Sigmoid colon (tissue), 7 donors: ENCODE data around the gene JPH2. TPM values are rescaled to one million over a fixed set of nuclear protein-coding genes. Genes with fewer than 3 reads are reported as not detected.
A peak's percentile ranks its signal among the peaks of the same experiment; 100 is the strongest.

Experiments used
- DNase-seq: peaks from one replicate; pipeline ENCODE4 v3.0.0-alpha.2; 2019
- H3K27ac ChIP-seq, 4 donors: fragments of 200-600 bp; sonication (generic); one replicate each; pipeline ENCODE4 v1.5.1; 2016 to 2019; ENCODE audit warnings: mild to moderate bottlenecking in 1 of 4
- H3K27me3 ChIP-seq, 3 donors: fragments of 200-600 bp; sonication (generic); one replicate each; pipeline ENCODE4 v1.5.1; 2019; ENCODE audit warnings: mild to moderate bottlenecking in 1 of 3
- H3K36me3 ChIP-seq, 4 donors: fragments of 200-600 bp; sonication (generic); one replicate each; pipeline ENCODE4 v1.5.1; 2016 to 2019
- H3K4me1 ChIP-seq, 4 donors: fragments of 200-600 bp; sonication (generic); one replicate each; pipeline ENCODE4 v1.5.1; 2017 to 2019
- H3K4me3 ChIP-seq, 4 donors: fragments of 200-600 bp; sonication (generic); one replicate each; pipeline ENCODE4 v1.5.1; 2017 to 2019; ENCODE audit warnings: mild to moderate bottlenecking in 2 of 4, moderate library complexity in 1 of 4
- H3K9me3 ChIP-seq, 4 donors: fragments of 200-600 bp in 3 of 4; sonication (generic) in 3 of 4; one replicate each; pipeline versions ENCODE4 v1.5.1 to v1.6.1; 2013 to 2019
- EP300 ChIP-seq, 4 donors: sonication (generic); formaldehyde crosslinking; IDR thresholded peaks; one replicate each; pipeline ENCODE4 v1.6.1; 2017; ENCODE audit warnings: antibody characterized with exemption in 4 of 4
- POLR2A ChIP-seq, 2 donors: fragments of 450-650 bp; IDR thresholded peaks; one replicate each; pipeline ENCODE4 v1.6.1; 2016; ENCODE audit warnings: antibody characterized with exemption in 2 of 2, mild to moderate bottlenecking in 2 of 2, moderate library complexity in 2 of 2
- POLR2AphosphoS5 ChIP-seq, 4 donors: sonication (generic); formaldehyde crosslinking; IDR thresholded peaks; one replicate each; pipeline ENCODE4 v1.6.1; 2017; ENCODE audit warnings: antibody characterized with exemption in 4 of 4
- WGBS, 2 donors: extraction: QIAGEN DNeasy Blood & Tissue Kit; methylation state at CpG; one replicate each; pipeline ENCODE4 v1.1.7; 2013; 5-methylcytosine and 5-hydroxymethylcytosine counted together
- intact Hi-C: fragments of 100-400 bp; cut with DNase I; formaldehyde crosslinking; loops from one replicate; pipeline ENCODE4 v1.15.1; 2023
- polyA plus RNA-seq, 3 donors: library from polyadenylated mRNA; stranded (reverse); fragments of 200-250 nt; gene quantifications; one replicate each; pipeline ENCODE4 v1.2.3, GENCODE V29; 2013
- total RNA-seq, 4 donors: library from RNA; depleted of rRNA; stranded (reverse); fragments of >200 nt; gene quantifications; one replicate each; pipeline ENCODE4 v1.1.0, GENCODE V29; 2016
- TF ChIP-seq, protein P1 (sequence below), 4 experiments: fragments of 450-650 bp in 3 of 4; fragments of 200-600 bp in 1 of 4; IDR thresholded peaks; one replicate each; pipeline ENCODE4 v1.5.1; 2016 to 2019; ENCODE audit warnings: antibody characterized with exemption in 4 of 4, mild to moderate bottlenecking in 3 of 4, moderate library complexity in 2 of 4
- donor health status: healthy with polysubstance abuse.
- donor health status: Bipolar disorder and iron deficiency.
- donor health status: healthy.

JPH2 gene
- total and polyA plus RNA-seq, 7 donors, result 0.23 to 166 (median 52.0) TPM

DNA sequence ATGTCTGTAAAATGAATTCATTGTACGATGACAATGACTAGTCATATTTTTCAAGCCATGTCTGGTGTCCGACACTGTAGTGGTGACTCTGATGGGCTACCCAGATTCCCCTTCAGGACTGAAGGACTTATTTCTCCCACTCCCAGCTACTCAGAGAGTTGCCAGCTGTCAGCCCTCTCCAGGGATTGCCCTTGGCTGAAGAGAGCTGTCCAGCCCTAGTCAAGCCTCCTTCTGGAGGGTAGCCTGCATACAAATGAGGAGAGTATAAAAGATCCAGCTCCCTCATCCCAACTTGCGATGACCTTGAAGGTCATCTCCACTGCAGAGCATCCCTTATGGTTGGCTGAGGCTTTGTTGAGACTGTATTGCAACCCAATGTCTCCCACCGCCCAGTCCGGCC is 29.9 kb downstream of the JPH2 start:
- H3K36me3 ChIP-seq, result peaks cover 0 to 30% (median 11%) of the 10 kb centered on the region in 4 donors
- 95 to 97% methylated on average over 5 of the region's 5 CpGs for WGBS, 2 donors
- no peaks in the 10 kb centered on the region for H3K9me3 ChIP-seq
- DNase-seq, result peak; percentile 46
- TF ChIP-seq EP300 (IDR thresholded peaks at IDR 0.05) (no peak), POLR2AphosphoS5 (IDR thresholded peaks at IDR 0.05) (no peak), POLR2A (IDR thresholded peaks at IDR 0.05) (no peak)
- TF ChIP-seq, protein P1, sequence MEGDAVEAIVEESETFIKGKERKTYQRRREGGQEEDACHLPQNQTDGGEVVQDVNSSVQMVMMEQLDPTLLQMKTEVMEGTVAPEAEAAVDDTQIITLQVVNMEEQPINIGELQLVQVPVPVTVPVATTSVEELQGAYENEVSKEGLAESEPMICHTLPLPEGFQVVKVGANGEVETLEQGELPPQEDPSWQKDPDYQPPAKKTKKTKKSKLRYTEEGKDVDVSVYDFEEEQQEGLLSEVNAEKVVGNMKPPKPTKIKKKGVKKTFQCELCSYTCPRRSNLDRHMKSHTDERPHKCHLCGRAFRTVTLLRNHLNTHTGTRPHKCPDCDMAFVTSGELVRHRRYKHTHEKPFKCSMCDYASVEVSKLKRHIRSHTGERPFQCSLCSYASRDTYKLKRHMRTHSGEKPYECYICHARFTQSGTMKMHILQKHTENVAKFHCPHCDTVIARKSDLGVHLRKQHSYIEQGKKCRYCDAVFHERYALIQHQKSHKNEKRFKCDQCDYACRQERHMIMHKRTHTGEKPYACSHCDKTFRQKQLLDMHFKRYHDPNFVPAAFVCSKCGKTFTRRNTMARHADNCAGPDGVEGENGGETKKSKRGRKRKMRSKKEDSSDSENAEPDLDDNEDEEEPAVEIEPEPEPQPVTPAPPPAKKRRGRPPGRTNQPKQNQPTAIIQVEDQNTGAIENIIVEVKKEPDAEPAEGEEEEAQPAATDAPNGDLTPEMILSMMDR (IDR thresholded peaks at IDR 0.05), result no peak
- H3K27ac ChIP-seq, result peak overlapping the region; percentile 80 to 92 (median 92)
- H3K27me3 ChIP-seq, result no peaks in the 10 kb centered on the region
- peaks cover 0 to 65% (median 47%) of the 10 kb centered on the region in 4 donors for H3K4me1 ChIP-seq
- no peak overlapping the region for H3K4me3 ChIP-seq
- intact Hi-C loops, result no loop called here

DNA sequence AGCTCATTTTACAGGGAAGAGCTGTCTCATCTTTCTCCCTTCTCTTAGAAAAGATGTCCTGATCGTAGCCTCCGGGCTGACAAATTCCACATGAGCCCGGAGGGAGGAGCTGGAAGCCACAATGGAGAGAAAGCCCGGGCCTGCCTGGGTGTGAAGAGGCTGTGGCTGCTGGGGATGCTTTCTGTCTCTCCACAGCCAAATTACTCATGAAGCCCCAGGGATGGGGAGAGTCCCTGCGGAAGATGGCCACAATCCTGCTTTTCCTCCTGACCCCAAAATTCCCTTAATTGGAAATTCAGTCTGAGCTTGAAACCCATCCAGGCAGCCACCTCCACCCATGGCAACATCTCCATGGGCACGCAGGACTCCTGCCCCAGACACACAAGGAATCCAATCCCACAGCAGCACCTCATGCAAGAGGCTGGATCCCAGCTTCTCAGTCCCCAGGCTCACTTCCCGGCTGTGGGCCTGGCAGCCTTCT is 32.4 kb downstream of the JPH2 start:
- Histone ChIP-seq H3K9me3 (no peaks in the 10 kb centered on the region), H3K36me3 (peaks cover 0 to 21% (median 11%) of the 10 kb centered on the region in 4 donors), H3K27ac (peak overlapping the region; percentile 80 to 92 (median 92)), H3K4me3 (no peak overlapping the region), H3K4me1 (peaks cover 0 to 79% (median 56%) of the 10 kb centered on the region in 4 donors), H3K27me3 (no peaks in the 10 kb centered on the region)
- DNase-seq, result peak; percentile 72
- peak in 1 of 4 donors; percentile 7 for TF ChIP-seq EP300 (IDR thresholded peaks at IDR 0.05)
- peak in 2 of 4 donors; percentile 20 to 23 for TF ChIP-seq POLR2AphosphoS5 (IDR thresholded peaks at IDR 0.05)
- no peak for TF ChIP-seq POLR2A (IDR thresholded peaks at IDR 0.05)
- TF ChIP-seq, protein P1 (IDR thresholded peaks at IDR 0.05), result no peak
- 63 to 69% methylated on average over 7 of the region's 7 CpGs for WGBS, 2 donors
- intact Hi-C loops, result no loop called here

DNA sequence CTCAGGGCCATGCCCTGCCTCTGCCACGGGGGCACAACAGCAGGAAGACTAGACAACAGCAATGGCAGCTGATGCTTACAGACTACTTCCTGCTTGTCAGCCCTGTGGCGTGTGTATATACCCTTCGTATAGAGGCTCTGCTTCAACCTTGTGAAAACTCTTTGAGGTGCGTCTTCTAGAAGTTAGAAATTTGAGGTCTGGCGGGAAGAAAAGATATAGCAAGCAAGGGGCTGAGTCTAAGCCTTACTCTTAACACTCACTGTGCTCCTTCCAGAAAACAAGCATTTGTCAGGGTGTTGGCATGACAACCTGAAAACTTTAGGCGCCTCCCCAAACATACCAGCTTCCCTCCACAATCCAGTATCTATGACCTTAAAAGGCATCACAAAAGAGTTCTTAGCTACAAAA is 33.3 kb downstream of the JPH2 start:
- Histone ChIP-seq H3K27me3 (no peaks in the 10 kb centered on the region), H3K36me3 (peaks cover 0 to 12% (median 2%) of the 10 kb centered on the region in 4 donors), H3K27ac (peak overlapping the region; percentile 80 to 92 (median 92)), H3K9me3 (no peaks in the 10 kb centered on the region), H3K4me1 (peaks cover 0 to 85% (median 63%) of the 10 kb centered on the region in 4 donors), H3K4me3 (no peak overlapping the region)
- DNase-seq, result peak; percentile 50
- intact Hi-C loops, result no loop called here
- WGBS, 2 donors, result 54 to 64% methylated on average over 6 of the region's 6 CpGs
- peak in 2 of 4 donors; percentile 22 to 33 for TF ChIP-seq POLR2AphosphoS5 (IDR thresholded peaks at IDR 0.05)
- TF ChIP-seq, protein P1 (IDR thresholded peaks at IDR 0.05), result no peak
- TF ChIP-seq POLR2A (IDR thresholded peaks at IDR 0.05), result no peak
- TF ChIP-seq EP300 (IDR thresholded peaks at IDR 0.05), result no peak

DNA sequence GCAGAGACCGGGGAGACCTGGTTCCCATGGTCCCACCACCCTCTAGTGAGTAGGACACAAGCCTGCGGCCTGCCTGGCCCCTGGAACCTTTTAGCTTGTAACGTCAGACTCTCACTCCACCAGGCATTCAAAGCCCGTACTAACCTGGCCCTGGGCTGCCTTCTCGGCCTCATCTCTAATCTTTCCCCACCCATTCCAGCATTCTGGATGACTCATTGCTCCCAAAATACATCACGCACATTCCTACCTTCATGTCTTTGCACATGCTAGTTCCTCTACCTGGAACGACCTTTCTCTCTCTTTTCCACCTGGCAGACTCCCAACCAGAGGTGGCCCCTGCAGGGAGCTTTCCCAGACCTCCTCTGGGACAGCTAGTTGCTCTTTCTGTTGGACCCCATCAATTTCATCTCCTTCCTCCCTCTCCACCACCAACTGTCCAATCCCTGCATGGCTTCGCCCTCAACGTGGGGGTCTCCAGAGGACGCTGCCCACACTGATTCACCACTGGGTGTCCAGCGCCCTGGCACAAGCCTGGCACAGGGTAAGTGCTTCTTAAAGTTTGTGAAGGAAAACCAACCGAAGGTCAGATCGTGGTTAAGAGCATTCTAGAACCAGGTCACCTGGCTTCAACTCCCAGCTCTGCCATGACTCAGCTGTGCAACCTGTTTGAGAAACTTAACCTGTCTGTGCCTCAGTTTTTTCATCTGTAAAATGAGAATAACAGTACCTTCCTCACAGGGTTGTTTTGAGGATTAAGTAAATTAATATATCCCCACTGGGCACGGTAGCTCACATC is 35.2 kb downstream of the JPH2 start:
- no peaks in the 10 kb centered on the region for H3K9me3 ChIP-seq
- H3K27me3 ChIP-seq, result no peaks in the 10 kb centered on the region
- intact Hi-C loops, result loop anchor here (1.0 kb wide), 1 partner anchor 12 kb away; no protein-coding TSS in a partner anchor
- H3K4me1 ChIP-seq, result peaks cover 0 to 83% (median 77%) of the 10 kb centered on the region in 4 donors
- H3K36me3 ChIP-seq, result peaks cover 0 to 8% (median 0%) of the 10 kb centered on the region in 4 donors
- no peak overlapping the region for H3K4me3 ChIP-seq
- peak in 1 of 4 donors; percentile 22 for TF ChIP-seq EP300 (IDR thresholded peaks at IDR 0.05)
- peak in 1 of 4 donors; percentile 26 for TF ChIP-seq POLR2AphosphoS5 (IDR thresholded peaks at IDR 0.05)
- TF ChIP-seq, protein P1 (IDR thresholded peaks at IDR 0.05), result no peak
- no peak for TF ChIP-seq POLR2A (IDR thresholded peaks at IDR 0.05)
- H3K27ac ChIP-seq, result peak overlapping the region; percentile 80 to 92 (median 92)
- peak; percentile 59 for DNase-seq
- WGBS, 2 donors, result 82 to 86% methylated on average over 14 of the region's 14 CpGs
